Measurements from ENCODE around the gene FERMT2. TPM values are rescaled to one million over a fixed set of nuclear protein-coding genes. Genes with fewer than 3 reads are reported as not detected.

The FERMT2 gene
- total RNA-seq, 1 donor from 2014 or later, result 83.9 TPM

GRCh38 chr14:52906141-52906601 is 44.7 kb downstream of the FERMT2 start:
- no peak for TF ChIP-seq CTCF (IDR thresholded peaks at IDR 0.05; ENCODE audit: insufficient read depth, low read length, poor library complexity, severe bottlenecking)
- no peaks in the 10 kb centered on the region for H3K27me3 ChIP-seq (ENCODE audit: control insufficient read depth, insufficient read depth, low read length)
- H3K4me3 ChIP-seq (ENCODE audit: low read depth, low read length), result no peak overlapping the region
- peaks cover 1% of the 10 kb centered on the region for H3K36me3 ChIP-seq (ENCODE audit: control insufficient read depth, insufficient read depth, low read length)
- DNase-seq (ENCODE audit: low read depth), result peak; percentile 60

- H3K4me3 ChIP-seq (ENCODE audit: low read depth, low read length), result no peak overlapping the region
- peaks cover 1% of the 10 kb centered on the region for H3K36me3 ChIP-seq (ENCODE audit: control insufficient read depth, insufficient read depth, low read length)
- DNase-seq (ENCODE audit: low read depth), result no peak
- TF ChIP-seq CTCF (IDR thresholded peaks at IDR 0.05; ENCODE audit: insufficient read depth, low read length, poor library complexity, severe bottlenecking), result no peak
- H3K27me3 ChIP-seq (ENCODE audit: control insufficient read depth, insufficient read depth, low read length), result no peaks in the 10 kb centered on the region
Measured at GRCh38 chr14:52902971-52903619, 47.8 kb downstream of the FERMT2 start.

GRCh38 chr14:52901357-52901980 is 49.4 kb downstream of the FERMT2 start:
- Histone ChIP-seq H3K27me3 (ENCODE audit: control insufficient read depth, insufficient read depth, low read length) (no peaks in the 10 kb centered on the region), H3K36me3 (ENCODE audit: control insufficient read depth, insufficient read depth, low read length) (peaks cover 1% of the 10 kb centered on the region), H3K4me3 (ENCODE audit: low read depth, low read length) (no peak overlapping the region)
- no peak for DNase-seq (ENCODE audit: low read depth)
- TF ChIP-seq CTCF (IDR thresholded peaks at IDR 0.05; ENCODE audit: insufficient read depth, low read length, poor library complexity, severe bottlenecking), result no peak

- no peaks in the 10 kb centered on the region for H3K27me3 ChIP-seq (ENCODE audit: control insufficient read depth, insufficient read depth, low read length)
- H3K36me3 ChIP-seq (ENCODE audit: control insufficient read depth, insufficient read depth, low read length), result peaks cover 1% of the 10 kb centered on the region
- no peak for DNase-seq (ENCODE audit: low read depth)
- TF ChIP-seq CTCF (IDR thresholded peaks at IDR 0.05; ENCODE audit: insufficient read depth, low read length, poor library complexity, severe bottlenecking), result no peak
- H3K4me3 ChIP-seq (ENCODE audit: low read depth, low read length), result no peak overlapping the region
Measured at GRCh38 chr14:52900731-52901130, 50.1 kb downstream of the FERMT2 start.

- no peaks in the 10 kb centered on the region for H3K27me3 ChIP-seq (ENCODE audit: control insufficient read depth, insufficient read depth, low read length)
- no peak for TF ChIP-seq CTCF (IDR thresholded peaks at IDR 0.05; ENCODE audit: insufficient read depth, low read length, poor library complexity, severe bottlenecking)
- H3K36me3 ChIP-seq (ENCODE audit: control insufficient read depth, insufficient read depth, low read length), result peaks cover 1% of the 10 kb centered on the region
- no peak overlapping the region for H3K4me3 ChIP-seq (ENCODE audit: low read depth, low read length)
- DNase-seq (ENCODE audit: low read depth), result no peak
Measured at GRCh38 chr14:52898496-52898895, 52.4 kb downstream of the FERMT2 start.
